IMR-90 (cell line): ENCODE data around the gene MED12L.

Experiments used
- CEBPB ChIP-seq: IDR thresholded peaks from 2 replicates; pipeline ENCODE4 v1.6.1; 2012; ENCODE audit warnings: low read depth, low read length, improper control_type of control experiment
- CTCF ChIP-seq: conservative IDR thresholded peaks from 2 replicates; pipeline ENCODE4 v1.5.1; 2012; ENCODE audit warnings: mild to moderate bottlenecking, low read depth, low read length, improper control_type of control experiment
- NFE2L2 ChIP-seq: fragments of 150-350 bp; IDR thresholded peaks from 2 replicates; pipeline ENCODE4 v1.6.1; 2016; ENCODE audit warnings: low read depth, mild to moderate bottlenecking, low read length
- POLR2A ChIP-seq: IDR thresholded peaks from 2 replicates; pipeline ENCODE4 v1.6.1; 2012; ENCODE audit warnings: mild to moderate bottlenecking, low read depth, low read length
- RAD21 ChIP-seq: IDR thresholded peaks from 2 replicates; pipeline ENCODE4 v1.6.1; 2012; ENCODE audit warnings: low read length, improper control_type of control experiment

GRCh38 chr3:151062611-151063010, 22.9 kb upstream of the MED12L start:
- TF ChIP-seq POLR2A (no peak), CTCF (no peak), NFE2L2 (no peak), CEBPB (no peak), RAD21 (no peak)
